OCI-M2 (cell line): ENCODE measurements around the gene OR14A16.

Experiments
- DNase-seq: peaks from one replicate; lab custom pipeline; 2025; ENCODE audit not compliant: unreplicated experiment; lab: John Stamatoyannopoulos, UW

OR14A16 gene

DNA sequence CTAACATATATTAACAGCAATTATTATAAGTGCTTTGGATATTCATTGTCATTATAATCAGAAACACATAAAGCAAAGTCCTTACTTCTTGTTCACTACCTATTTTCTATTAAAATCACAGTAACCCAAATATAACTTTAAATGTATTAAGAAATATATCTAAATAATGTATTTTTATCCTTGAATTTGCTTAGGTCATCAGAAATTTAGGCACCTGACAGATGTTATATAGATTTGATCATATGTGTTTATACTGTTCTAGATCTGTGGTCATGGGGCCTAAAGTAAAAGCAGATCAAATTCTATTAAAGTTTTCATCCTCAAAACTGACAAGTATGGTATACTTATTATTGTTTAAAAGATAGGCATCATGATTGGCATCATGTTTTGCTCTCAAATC is 54.3 kb downstream of the OR14A16 start:
- DNase-seq, result no peak
